Measurements from ENCODE around the gene PSAP. TPM values are rescaled to one million over a fixed set of nuclear protein-coding genes. Genes with fewer than 3 reads are reported as not detected.
A peak's percentile ranks its signal among the peaks of the same experiment; 100 is the strongest.
"Not testable (repeated sequence)": the region's sequence is repeated elsewhere in the genome, so short reads cannot be mapped to it uniquely, and the experiment has no call there.

The PSAP gene
- total RNA-seq, 2 donors from 2014 or later, result 1,144 to 1,344 TPM

- Histone ChIP-seq H3K9me3 (no peaks in the 10 kb centered on the region), H3K36me3 (no peaks in the 10 kb centered on the region), H3K27me3 (replicated peaks; ENCODE audit: insufficient read depth) (no peaks in the 10 kb centered on the region), H3K27ac (peak overlapping the region in 1 of 2 donors; percentile 67), H3K4me1 (replicated peaks) (no peaks in the 10 kb centered on the region), H3K4me3 (peak overlapping the region; percentile 32 to 36)
- intact Hi-C loops (cut with DNase I), result no loop called here
- DNase-seq (ENCODE audit: low spot score), result no peak
- 49% methylated on average over 8 of the region's 8 CpGs for WGBS
- no peak for TF ChIP-seq POLR2AphosphoS5 (IDR thresholded peaks at IDR 0.05)
- no peak for TF ChIP-seq POLR2A (IDR thresholded peaks at IDR 0.05)
- no peak for TF ChIP-seq CTCF (IDR thresholded peaks at IDR 0.05)
These were observed 37.2 kb upstream of the PSAP start for GRCh38 chr10:71888248-71888622.

DNA sequence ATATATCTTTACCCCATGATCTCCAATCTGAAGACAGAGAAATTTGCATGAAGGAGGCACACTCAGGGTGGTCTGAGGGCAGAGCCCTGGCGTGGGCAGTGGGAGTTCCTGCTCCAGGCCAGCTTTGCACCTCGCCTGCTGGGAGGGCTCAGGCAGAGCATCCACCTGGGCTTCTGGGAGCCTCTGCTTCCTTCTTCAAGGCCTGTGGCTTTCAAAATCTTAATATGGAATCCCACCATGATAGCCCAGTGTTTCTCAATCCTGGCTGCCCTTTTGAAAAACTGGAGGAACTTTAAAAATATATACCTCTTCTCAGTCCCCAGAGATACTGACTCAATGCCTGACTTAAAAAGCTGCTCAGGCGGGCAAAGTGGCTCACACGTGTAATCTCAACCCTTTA lies 36.7 kb upstream of the PSAP start:
- H3K27me3 ChIP-seq (replicated peaks; ENCODE audit: insufficient read depth), result no peaks in the 10 kb centered on the region
- no peak overlapping the region for H3K4me3 ChIP-seq
- no peaks in the 10 kb centered on the region for H3K4me1 ChIP-seq (replicated peaks)
- TF ChIP-seq CTCF (IDR thresholded peaks at IDR 0.05) (no peak), POLR2A (IDR thresholded peaks at IDR 0.05) (no peak), POLR2AphosphoS5 (IDR thresholded peaks at IDR 0.05) (no peak)
- intact Hi-C loops (cut with DNase I), result no loop called here
- no peaks in the 10 kb centered on the region for H3K36me3 ChIP-seq
- H3K27ac ChIP-seq, result no peak overlapping the region
- no peaks in the 10 kb centered on the region for H3K9me3 ChIP-seq
- DNase-seq (ENCODE audit: low spot score), result no peak
- WGBS, result 89% methylated on average over 4 of the region's 4 CpGs

GRCh38 chr10:71882813-71883659 lies 32.0 kb upstream of the PSAP start:
- no peak overlapping the region for H3K4me3 ChIP-seq
- no peaks in the 10 kb centered on the region for H3K36me3 ChIP-seq
- H3K27me3 ChIP-seq (replicated peaks; ENCODE audit: insufficient read depth), result no peaks in the 10 kb centered on the region
- DNase-seq (ENCODE audit: low spot score), result no peak
- H3K27ac ChIP-seq, result no peak overlapping the region
- no peaks in the 10 kb centered on the region for H3K9me3 ChIP-seq
- no peaks in the 10 kb centered on the region for H3K4me1 ChIP-seq (replicated peaks)
- WGBS, result 54% methylated on average over 10 of the region's 10 CpGs
- intact Hi-C loops (cut with DNase I), result no loop called here
- TF ChIP-seq CTCF (IDR thresholded peaks at IDR 0.05), result no peak
- no peak for TF ChIP-seq POLR2AphosphoS5 (IDR thresholded peaks at IDR 0.05)
- TF ChIP-seq POLR2A (IDR thresholded peaks at IDR 0.05), result no peak

DNA sequence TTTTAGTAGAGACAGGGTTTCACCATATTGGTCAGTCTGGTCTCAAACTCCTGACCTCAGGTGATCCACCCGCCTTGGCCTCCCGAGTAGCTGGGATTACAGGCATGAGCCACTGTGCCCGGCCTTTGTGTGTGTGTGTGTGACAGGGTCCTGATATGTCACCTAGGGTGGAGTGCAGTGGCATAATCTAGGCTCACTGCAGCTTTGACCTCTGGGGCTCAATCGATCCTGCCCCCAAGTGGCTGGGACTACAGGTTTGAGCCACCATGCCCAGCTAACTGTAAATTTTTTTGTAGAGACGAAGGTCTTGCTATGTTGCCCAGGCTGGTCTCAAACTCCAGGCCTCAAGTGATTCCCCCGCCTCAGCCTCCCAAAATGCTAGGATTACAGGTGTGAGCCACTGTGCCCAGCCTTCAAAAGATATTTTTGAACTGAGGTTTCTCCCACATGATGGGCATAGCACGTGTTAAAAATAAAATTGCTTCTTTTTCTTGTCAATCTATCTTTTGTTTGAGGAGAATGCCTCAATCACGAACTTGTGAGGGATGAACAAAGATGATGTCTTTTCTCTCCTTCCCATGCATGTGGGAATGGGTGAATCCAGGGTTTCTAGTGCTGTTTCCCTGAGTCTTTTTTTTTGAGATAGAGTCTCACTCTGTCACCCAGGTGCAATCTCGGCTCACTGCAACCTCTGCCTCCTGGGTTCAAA lies 30.8 kb upstream of the PSAP start:
- H3K36me3 ChIP-seq, result no peaks in the 10 kb centered on the region
- no peak for TF ChIP-seq CTCF (IDR thresholded peaks at IDR 0.05)
- no peak for TF ChIP-seq POLR2A (IDR thresholded peaks at IDR 0.05)
- no peak for TF ChIP-seq POLR2AphosphoS5 (IDR thresholded peaks at IDR 0.05)
- H3K27ac ChIP-seq, result no peak overlapping the region
- H3K4me3 ChIP-seq, result no peak overlapping the region
- intact Hi-C loops (cut with DNase I), result no loop called here
- H3K27me3 ChIP-seq (replicated peaks; ENCODE audit: insufficient read depth), result no peaks in the 10 kb centered on the region
- no peaks in the 10 kb centered on the region for H3K9me3 ChIP-seq
- 92% methylated on average over 9 of the region's 9 CpGs for WGBS
- H3K4me1 ChIP-seq (replicated peaks), result no peaks in the 10 kb centered on the region
- DNase-seq (ENCODE audit: low spot score), result no peak

- intact Hi-C loops (cut with DNase I), result not testable (repeated sequence)
- WGBS, result 83% methylated on average over 2 of the region's 2 CpGs
These were observed 30.2 kb upstream of the PSAP start for GRCh38 chr10:71881307-71881624.

More at GRCh38 chr10:71881307-71881624, 30.2 kb upstream of the PSAP start:
- not testable (repeated sequence) for H3K36me3 ChIP-seq; H3K4me1 ChIP-seq (replicated peaks); H3K27me3 ChIP-seq (replicated peaks; ENCODE audit: insufficient read depth); H3K27ac ChIP-seq; H3K9me3 ChIP-seq; DNase-seq (ENCODE audit: low spot score); H3K4me3 ChIP-seq

Measured in prostate gland (tissue), 2 donors.